CD1c-positive myeloid dendritic cell (primary cell): ENCODE measurements around the gene EWSR1.
"Not testable (repeated sequence)": the region's sequence is repeated elsewhere in the genome, so short reads cannot be mapped to it uniquely, and the experiment has no call there.

Source experiments
- DNase-seq: peaks from one replicate; pipeline ENCODE4 v3.0.0-alpha.2; 2016; ENCODE audit errors: extremely low spot score

Gene EWSR1

DNA sequence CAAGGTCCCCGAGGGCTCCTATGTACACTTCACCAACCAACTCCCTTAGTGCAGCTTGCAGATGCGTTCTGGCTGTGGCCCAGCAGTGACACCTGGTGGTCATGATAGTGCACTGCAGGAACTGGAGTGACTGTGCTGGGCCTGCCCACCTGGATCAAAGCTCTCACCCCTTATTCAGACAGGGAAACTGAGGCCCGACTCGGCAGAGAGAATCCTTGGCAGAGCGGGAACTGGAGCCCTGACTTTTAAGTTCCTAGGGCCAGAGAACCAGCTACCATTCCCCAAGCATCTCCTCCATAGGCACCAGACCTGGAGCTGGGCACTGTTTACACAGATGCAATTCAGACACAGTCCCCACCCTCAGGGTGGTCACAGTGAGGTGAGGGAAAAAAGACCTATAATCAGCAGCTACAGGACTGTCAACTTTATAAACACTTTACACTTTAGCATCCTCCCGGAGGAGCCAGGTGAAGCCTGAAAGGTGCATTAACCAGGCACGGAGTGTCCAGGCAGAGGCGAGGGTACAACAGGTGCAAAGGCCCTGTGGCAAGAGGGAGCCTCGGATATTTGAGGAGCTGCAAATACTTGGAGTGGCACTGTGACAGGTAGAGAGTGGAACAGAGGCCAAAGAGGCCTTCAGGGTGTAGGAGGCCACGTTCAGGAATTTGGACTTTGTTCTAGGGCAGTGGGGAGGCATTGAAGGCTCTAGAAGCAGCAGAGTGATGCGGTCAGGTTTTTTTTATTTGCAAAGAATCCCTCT, 22.3 kb upstream of the EWSR1 start:
- DNase-seq, result peak; percentile 71

- DNase-seq, result not testable (repeated sequence)
Measured at GRCh38 chr22:29247891-29248290, 20.2 kb upstream of the EWSR1 start.

- DNase-seq, result no peak
Measured at GRCh38 chr22:29251265-29251664, 16.8 kb upstream of the EWSR1 start.

DNA sequence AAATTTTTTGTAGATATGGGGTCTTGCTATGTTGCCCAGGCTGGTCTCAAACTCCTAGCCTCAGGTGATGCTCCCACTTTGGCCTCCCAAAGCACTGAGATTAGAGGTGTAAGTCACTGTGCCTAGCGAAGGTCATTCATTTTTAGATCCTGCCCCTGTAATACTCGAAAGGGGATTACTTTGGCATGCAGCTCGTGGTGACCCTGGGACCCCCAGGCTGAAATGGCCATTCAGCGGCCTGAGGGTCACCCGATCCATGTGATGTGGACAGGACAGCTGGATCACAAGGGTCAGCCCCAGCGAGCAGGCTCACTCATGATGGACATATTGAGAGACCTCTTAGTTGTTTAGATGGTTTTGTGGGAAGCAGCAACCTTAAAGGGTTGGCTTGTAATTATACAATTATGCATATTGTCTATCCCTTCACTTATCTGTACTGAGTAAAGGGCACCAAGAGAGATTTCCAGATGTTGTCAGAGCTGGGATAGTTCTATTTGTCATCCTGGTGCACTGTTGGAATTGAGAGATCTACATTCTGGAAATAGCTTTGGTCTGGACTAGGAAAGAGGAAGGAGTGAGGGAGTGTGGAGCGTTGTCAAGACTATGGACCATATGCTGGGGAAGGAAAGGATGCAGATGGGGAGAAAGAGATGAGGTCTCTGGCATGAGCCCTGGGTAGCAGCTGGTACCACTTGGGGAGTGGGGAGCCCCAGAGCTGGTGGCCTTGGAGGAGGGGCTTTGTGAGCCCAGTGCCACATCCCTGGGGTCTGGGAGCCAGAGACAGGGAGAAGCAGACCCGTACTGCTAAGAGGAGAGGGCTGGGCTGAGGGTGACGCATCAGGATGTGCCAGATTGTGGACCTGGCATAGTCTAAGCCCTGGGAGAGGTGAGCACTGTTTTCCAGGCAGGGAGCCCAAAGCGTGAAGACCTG, 15.8 kb upstream of the EWSR1 start:
- DNase-seq, result no peak

DNA sequence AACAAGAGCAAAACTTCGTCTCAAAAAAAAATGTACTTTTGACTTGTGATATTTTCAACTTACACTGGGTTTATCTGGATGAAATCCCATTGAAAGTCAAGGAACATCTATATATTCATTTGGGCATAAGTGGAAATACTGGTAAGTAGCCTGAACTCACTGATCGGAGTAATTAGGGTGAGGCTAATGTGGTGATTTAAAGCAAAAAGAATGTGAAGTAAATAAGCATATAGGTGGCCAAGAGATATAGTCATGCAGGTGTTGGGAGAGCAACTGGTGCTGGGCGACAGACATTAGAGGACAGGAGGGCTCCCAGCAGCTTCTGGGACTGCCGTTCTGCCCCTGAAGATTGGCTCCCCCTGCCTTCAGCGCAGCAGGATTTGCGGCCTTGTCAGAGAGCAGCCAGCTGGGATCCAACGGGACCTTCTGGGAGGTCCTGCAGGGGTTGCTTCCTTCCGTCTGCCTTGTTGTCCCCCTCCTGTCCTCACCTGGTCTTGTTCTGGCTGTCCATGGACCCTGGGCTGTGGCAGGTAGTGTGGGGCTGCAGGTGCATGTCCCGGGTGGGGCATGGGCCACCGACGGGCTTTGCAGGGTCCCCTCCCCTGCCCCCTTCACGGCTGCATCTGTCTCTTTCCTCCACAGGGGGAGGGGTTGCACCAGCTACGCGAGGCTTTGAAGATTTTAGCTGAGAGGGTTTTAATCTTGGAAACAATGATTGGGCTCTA, 14.3 kb upstream of the EWSR1 start:
- no peak for DNase-seq

DNA sequence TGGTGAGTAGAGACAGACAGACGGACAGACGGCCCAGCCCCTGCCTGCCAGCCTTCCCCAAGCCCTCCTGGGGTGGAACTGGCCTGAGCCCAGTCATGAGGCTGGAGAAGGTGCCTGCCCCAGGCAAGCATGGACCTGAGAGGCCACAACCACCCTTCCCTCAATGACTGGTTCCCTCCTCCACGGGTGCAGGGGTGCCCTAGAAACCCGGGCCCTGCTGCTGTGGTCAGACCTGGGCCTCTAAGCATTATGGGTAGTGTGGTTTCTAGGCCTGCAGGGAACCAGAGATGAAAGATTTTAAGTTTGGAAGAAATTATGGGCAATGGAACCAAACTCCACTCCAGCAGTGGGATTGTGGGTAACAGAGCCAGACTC, 13.8 kb upstream of the EWSR1 start:
- no peak for DNase-seq

DNA sequence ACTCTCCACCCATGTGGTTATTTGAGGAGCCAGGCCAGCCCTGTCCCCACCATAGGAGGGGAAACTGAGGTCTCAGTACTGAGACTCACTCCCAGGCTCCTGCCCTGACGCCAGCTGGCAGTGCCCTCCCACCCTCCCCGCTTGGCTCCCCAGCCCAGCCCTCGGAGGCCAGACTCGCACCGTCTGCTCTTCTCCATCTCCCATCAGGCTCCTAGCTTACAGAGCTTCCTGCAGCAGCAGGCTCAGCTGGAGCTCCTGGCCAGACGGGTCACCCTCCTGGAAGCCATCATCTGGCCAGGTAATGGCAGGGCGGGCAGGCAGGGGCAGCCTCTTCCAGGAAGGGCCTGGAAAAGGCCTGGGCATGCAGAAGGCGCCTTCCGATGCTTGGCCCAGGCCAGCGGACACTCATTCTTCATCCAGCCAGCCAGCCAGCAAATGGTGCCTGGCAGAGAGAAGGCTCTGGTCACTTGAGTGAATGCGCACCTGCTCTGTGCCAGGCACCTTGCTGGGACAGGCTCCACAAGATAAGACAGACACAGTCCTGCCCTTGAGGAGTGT, 12.9 kb upstream of the EWSR1 start:
- no peak for DNase-seq

- DNase-seq, result no peak
Measured at GRCh38 chr22:29256606-29257325, 11.3 kb upstream of the EWSR1 start.

DNA sequence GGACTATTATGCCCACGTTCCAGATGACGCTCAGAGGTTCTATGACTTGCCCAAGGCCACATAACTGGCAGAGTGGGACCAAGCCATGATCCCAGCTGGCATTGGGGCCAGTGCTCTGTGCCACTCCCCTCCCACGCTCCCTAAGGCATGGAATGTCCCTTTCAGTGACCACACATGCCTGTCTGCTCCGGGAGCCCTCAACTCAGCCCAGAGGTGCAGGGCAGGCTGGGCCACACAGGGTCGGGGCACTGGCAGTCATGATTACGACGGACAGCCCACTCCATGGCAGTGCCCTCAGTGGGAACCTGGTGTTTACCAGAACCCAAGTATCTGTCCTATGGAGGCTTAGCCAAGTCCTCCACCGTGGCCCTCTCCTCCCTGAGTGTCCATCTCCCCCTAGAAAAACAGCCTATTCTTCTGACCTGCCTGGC, 10.3 kb upstream of the EWSR1 start:
- DNase-seq, result no peak

DNA sequence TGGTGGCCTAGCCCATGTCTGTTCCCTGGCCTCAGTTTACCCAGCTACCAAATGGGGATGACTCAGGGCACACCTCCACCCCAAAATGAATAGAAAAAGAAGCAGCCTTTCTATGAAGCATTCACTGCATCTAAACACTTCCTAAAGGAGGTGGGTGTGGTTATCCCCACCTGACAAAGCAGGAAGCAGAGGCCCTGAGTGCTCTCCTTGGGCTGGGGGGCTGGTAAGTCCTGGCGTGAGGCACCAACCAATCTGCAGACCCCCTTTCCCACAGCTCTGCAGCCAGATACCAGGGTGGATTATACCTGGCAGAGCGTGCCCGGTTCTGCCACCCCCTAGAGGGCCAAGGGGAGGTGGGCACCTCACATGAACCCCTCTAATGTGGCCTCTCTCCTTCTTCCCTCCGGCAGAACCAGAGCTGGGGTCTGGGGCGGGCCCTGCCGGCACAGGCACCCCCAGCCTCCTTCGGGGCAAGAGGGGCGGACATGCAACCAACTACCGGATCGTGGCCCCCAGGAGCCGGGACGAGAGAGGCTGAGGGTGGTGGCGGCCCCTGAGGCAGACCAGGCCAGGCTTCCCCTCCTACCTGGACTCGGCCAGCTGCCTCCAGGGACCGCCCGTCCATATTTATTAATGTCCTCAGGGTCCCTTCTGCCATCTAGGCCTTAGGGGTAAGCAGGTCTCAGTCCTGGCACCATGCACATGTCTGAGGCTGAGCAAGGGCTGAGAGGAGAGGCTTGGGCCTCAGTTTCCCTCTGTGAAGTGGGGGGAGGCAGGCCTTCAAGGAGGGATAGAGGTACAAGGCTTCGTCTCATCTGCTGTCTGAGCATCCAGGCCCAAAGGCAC, 9.4 kb upstream of the EWSR1 start:
- no peak for DNase-seq

DNA sequence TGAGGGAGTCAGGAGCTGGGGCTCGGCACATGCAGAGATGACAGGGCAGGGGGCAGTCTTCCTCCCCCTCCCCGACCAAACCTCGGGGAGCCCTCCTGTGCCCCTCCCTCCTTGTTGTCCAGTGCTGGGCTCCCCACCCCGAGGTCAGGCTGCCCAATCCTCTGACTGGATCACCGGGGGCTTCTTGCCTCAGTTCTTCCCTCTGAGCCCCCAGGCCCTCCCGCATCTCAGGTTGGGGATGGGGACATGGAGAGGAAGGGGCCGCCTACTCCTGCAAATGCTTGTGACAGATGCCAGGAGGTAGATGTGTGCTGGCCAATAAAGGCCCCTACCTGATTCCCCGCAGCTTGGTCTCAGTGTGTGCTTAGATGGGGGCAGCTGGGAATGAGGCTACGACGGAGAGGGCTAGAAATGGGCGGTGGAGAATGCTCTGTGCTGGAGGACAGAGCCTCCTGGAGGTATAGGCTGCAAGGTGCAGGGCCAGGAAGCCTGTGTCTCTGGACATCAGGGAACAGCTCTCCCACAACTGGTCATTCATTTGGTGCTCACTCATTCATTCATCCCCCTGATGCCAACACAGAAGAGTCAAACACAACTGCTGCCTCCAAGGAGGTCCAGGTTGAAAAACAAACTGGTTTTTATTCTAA, 8.7 kb upstream of the EWSR1 start:
- DNase-seq, result no peak

- no peak for DNase-seq
Measured at GRCh38 chr22:29260031-29260560, 8.0 kb upstream of the EWSR1 start.

DNA sequence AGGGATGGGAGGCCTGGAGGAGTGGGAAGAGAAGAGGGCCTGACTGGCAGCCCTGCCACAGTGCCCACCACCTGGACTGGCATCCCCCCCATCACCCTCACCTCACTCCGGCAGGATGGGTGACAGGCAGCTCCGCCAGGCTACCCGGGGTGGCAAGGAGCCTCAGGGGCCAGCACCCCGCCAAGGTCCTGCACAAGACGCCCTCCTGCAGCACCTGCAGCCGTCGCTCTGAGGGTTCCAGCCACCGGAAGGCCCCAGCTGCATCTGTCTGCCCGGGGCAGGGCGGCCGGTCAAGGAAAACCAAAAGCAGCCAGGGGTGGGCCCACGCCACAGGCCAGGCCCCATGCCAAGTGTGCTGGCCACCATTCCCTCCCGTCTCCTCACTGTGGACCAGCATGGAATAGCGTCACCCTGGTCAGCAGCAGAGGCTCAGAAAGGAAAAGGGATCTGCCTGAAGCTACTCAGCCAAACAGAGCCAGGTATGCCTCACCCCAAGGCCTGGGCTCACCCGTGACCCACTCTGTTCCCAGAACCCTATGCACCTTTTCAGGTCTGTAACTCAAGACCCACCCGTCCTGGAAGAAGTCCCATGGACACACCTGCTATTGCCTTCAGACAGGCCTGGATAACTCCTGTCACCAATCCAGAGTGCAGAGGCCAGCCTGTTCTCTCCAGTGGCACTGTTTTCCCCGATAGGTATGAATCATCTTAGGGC, 7.3 kb upstream of the EWSR1 start:
- DNase-seq, result no peak

- DNase-seq, result no peak
Measured at GRCh38 chr22:29263791-29264276, 4.2 kb upstream of the EWSR1 start.

DNA sequence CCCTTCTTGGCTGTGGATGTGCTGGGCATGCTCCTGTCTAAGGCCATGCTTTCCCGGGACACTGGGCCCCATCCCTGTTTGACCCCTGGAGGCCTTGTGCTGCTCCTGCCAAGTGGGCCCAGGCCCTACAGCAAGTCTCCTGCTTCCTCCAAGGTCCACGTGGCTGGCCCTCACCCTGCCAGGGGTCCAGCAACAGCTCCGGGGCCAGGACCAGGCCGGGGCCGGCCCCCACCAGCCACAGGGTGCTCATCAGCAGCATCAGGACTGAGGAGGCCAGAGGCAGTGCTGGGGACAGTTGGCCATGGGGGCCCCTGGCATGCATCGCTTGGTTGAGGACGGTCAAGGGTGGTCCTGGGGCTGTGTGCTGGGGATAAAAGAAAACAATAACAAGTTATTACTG, 2.8 kb upstream of the EWSR1 start:
- no peak for DNase-seq

DNA sequence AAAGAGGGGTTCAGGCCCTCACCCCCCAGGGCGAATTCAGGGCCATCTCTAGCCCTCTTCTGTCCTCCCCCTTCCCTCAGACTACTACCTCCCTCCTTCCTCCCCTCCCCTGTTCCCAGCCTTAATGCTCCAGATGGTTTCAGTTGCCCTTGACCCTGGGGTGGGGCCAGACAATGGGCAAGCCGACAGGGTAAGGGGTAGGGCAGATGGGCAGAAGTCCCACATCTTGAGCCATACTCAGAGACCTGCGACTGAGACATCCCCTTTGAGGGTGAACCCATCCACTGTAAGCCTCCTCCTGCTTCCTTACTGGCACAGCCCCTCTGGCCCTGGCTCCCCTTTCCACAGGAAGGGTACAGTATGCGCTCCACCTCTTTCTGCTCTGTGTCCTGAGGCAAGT, 2.1 kb upstream of the EWSR1 start:
- no peak for DNase-seq

GRCh38 chr22:29266564-29267461, 1.3 kb upstream of the EWSR1 start:
- no peak for DNase-seq

- DNase-seq, result no peak
Measured at GRCh38 chr22:29267462-29267857, 608 bp upstream of the EWSR1 start.
